Smooth muscle cell (in vitro differentiated cells): Measurements from ENCODE around the gene STT3A. TPM values are rescaled to one million over a fixed set of nuclear protein-coding genes. Genes with fewer than 3 reads are reported as not detected.

ENCODE experiments used
- DNase-seq: peaks from one replicate; lab custom pipeline; 2025; ENCODE audit not compliant: unreplicated experiment; lab: John Stamatoyannopoulos, UW
- H2AFZ ChIP-seq: fragments of 200-600 bp; sonication (generic); 2 replicates; pipeline ENCODE4 v1.6.0; 2016; ENCODE audit warnings: antibody characterized with exemption, low read depth, mild to moderate bottlenecking
- H3F3A ChIP-seq: fragments of 200-600 bp; sonication (generic); 2 replicates; pipeline ENCODE4 v1.6.0; 2017; ENCODE audit warnings: antibody characterized with exemption, low read depth
- H3K27ac ChIP-seq: fragments of 200-600 bp; sonication (generic); 2 replicates; pipeline ENCODE4 v1.5.1; 2016; ENCODE audit warnings: low read depth, mild to moderate bottlenecking
- H3K27me3 ChIP-seq: fragments of 200-600 bp; sonication (generic); 2 replicates; pipeline ENCODE4 v1.6.1; 2016; ENCODE audit warnings: low read depth, mild to moderate bottlenecking
- H3K36me3 ChIP-seq: fragments of 200-600 bp; sonication (generic); 2 replicates; pipeline ENCODE4 v1.5.1; 2016; ENCODE audit warnings: low read depth
- H3K4me1 ChIP-seq: fragments of 200-600 bp; sonication (generic); 2 replicates; pipeline ENCODE4 v1.5.1; 2016; ENCODE audit warnings: low read depth
- H3K4me2 ChIP-seq: fragments of 200-600 bp; sonication (generic); 2 replicates; pipeline ENCODE4 v1.6.0; 2016; ENCODE audit warnings: mild to moderate bottlenecking
- H3K4me3 ChIP-seq: fragments of 200-600 bp; sonication (generic); 2 replicates; pipeline ENCODE4 v1.5.1; 2016; ENCODE audit warnings: mild to moderate bottlenecking
- H3K79me2 ChIP-seq: fragments of 200-600 bp; sonication (generic); 2 replicates; pipeline ENCODE4 v1.6.0; 2016; ENCODE audit warnings: low read depth, mild to moderate bottlenecking
- H3K9ac ChIP-seq: fragments of 200-600 bp; sonication (generic); 2 replicates; pipeline ENCODE4 v1.6.0; 2016; ENCODE audit warnings: low read depth
- H3K9me3 ChIP-seq: fragments of 200-600 bp; sonication (generic); replicated peaks from 2 replicates; pipeline ENCODE4 v1.5.1; 2016; ENCODE audit warnings: low read depth
- H4K20me1 ChIP-seq: fragments of 200-600 bp; sonication (generic); 2 replicates; pipeline ENCODE4 v1.6.0; 2016; ENCODE audit warnings: low read depth
- CTCF ChIP-seq: fragments of 200-600 bp; sonication (generic); IDR thresholded peaks from 2 replicates; pipeline ENCODE4 v1.5.1; 2017; ENCODE audit warnings: borderline replicate concordance, mild to moderate bottlenecking, antibody characterized with exemption; ENCODE audit not compliant: insufficient read depth, poor library complexity, severe bottlenecking
- WGBS: methylation state at CpG from one replicate; pipeline ENCODE4 v1.1.7; 2016; ENCODE audit warnings: low lambda C conversion rate; 5-methylcytosine and 5-hydroxymethylcytosine counted together
- polyA plus RNA-seq: library from polyadenylated mRNA; unstranded; fragments of >200 nt; fragmentation: Nextera tagmentation; extraction: Ambion mirVana; gene quantifications from 2 replicates; pipeline ENCODE4 v1.2.1, GENCODE V29; 2016
- total RNA-seq: library from RNA; depleted of rRNA; stranded (reverse); fragments of >200 nt; gene quantifications from 2 replicates; pipeline ENCODE4 v1.2.3, GENCODE V29; 2014

STT3A gene
- total and polyA plus RNA-seq, 2 experiments from 2014 or later = 216 to 241 TPM

- Histone ChIP-seq H3K79me2 (peaks cover 3% of the 10 kb centered on the region), H3K27me3 (no peaks in the 10 kb centered on the region), H3K4me2 (no peak overlapping the region), H4K20me1 (peaks cover 9% of the 10 kb centered on the region), H3K9ac (no peak overlapping the region), H3K4me1 (no peaks in the 10 kb centered on the region), H3K9me3 (no peaks in the 10 kb centered on the region), H3K27ac (no peak overlapping the region), H2AFZ (no peak overlapping the region), H3K4me3 (no peak overlapping the region), H3K36me3 (peaks cover 66% of the 10 kb centered on the region), H3F3A (no peaks in the 10 kb centered on the region)
- no peak for TF ChIP-seq CTCF
- DNase-seq = no peak
- WGBS = 84% methylated on average over 7 of the region's 7 CpGs
These were observed 16.9 kb downstream of the STT3A start for GRCh38 chr11:125609545-125609944.

GRCh38 chr11:125618383-125618782 is 25.7 kb downstream of the STT3A start:
- peaks cover 35% of the 10 kb centered on the region for H3K36me3 ChIP-seq
- no peak overlapping the region for H2AFZ ChIP-seq
- H3K4me2 ChIP-seq = no peak overlapping the region
- no peaks in the 10 kb centered on the region for H4K20me1 ChIP-seq
- peaks cover 19% of the 10 kb centered on the region for H3F3A ChIP-seq
- no peaks in the 10 kb centered on the region for H3K9me3 ChIP-seq
- H3K4me1 ChIP-seq = no peaks in the 10 kb centered on the region
- DNase-seq = no peak
- H3K27ac ChIP-seq = no peak overlapping the region
- WGBS = 97% methylated on average over 4 of the region's 4 CpGs
- TF ChIP-seq CTCF = no peak
- H3K4me3 ChIP-seq = no peak overlapping the region
- no peaks in the 10 kb centered on the region for H3K79me2 ChIP-seq
- no peaks in the 10 kb centered on the region for H3K27me3 ChIP-seq
- no peak overlapping the region for H3K9ac ChIP-seq

DNA sequence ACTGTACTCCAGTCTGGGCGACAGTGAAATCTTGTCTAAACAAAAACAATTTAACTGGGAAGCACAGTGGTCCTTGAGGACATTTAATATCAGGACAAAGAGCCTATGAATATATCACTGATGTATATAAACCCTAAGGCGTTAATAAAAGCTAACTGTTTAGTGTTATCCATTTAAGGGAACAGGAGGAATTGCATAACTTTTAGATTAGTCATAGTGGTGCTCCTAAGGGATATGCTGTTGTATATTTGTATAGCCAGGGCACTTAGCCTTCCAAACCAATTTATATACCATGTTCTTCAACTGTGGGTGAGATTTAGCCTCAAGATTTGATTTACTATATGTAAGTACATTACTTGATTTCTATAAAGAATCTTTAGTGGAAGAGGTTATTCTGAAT is 29.3 kb downstream of the STT3A start:
- Histone ChIP-seq H2AFZ (no peak overlapping the region), H3K4me1 (peaks cover 5% of the 10 kb centered on the region), H3K4me3 (no peak overlapping the region), H3K9ac (no peak overlapping the region), H3K4me2 (no peak overlapping the region), H3K9me3 (no peaks in the 10 kb centered on the region), H3K27me3 (no peaks in the 10 kb centered on the region), H3F3A (peaks cover 21% of the 10 kb centered on the region), H3K79me2 (peaks cover under 1% of the 10 kb centered on the region), H3K36me3 (peaks cover 25% of the 10 kb centered on the region), H4K20me1 (no peaks in the 10 kb centered on the region), H3K27ac (peak overlapping the region; percentile 30)
- 76% methylated on average over 2 of the region's 2 CpGs for WGBS
- no peak for DNase-seq
- no peak for TF ChIP-seq CTCF

- H3F3A ChIP-seq = peaks cover 21% of the 10 kb centered on the region
- no peak for TF ChIP-seq CTCF
- H3K36me3 ChIP-seq = peaks cover 22% of the 10 kb centered on the region
- H3K27ac ChIP-seq = peak overlapping the region; percentile 82
- no peak overlapping the region for H3K4me3 ChIP-seq
- no peak for DNase-seq
- no peaks in the 10 kb centered on the region for H4K20me1 ChIP-seq
- H3K4me2 ChIP-seq = no peak overlapping the region
- peaks cover 11% of the 10 kb centered on the region for H3K79me2 ChIP-seq
- peaks cover 14% of the 10 kb centered on the region for H3K4me1 ChIP-seq
- H3K9ac ChIP-seq = no peak overlapping the region
- H3K9me3 ChIP-seq = no peaks in the 10 kb centered on the region
- H3K27me3 ChIP-seq = no peaks in the 10 kb centered on the region
- no peak overlapping the region for H2AFZ ChIP-seq
- 90% methylated on average over 1 of the region's 1 CpG for WGBS
These were observed 30.4 kb downstream of the STT3A start for GRCh38 chr11:125623064-125623463.
